Caco-2 (cell line): ENCODE measurements around the gene SKAP2. TPM values are rescaled to one million over a fixed set of nuclear protein-coding genes. Genes with fewer than 3 reads are reported as not detected.

Experiments used
- BruUV-seq: library from RNA; stranded (reverse); fragments of 400-500 nt; replicated peaks from 2 replicates; lab custom pipeline; 2021; lab: Mats Ljungman, UMichigan
- CTCF ChIA-PET: fragments of 300-600 bp; sonication (Branson Sonifier 250); formaldehyde crosslinking; loops from one replicate; lab custom pipeline; 2022; ENCODE audit warnings: antibody characterized with exemption; lab: Charles Lee
- POLR2A ChIA-PET: fragments of 300-600 bp; sonication (Branson Sonifier 250); formaldehyde crosslinking; loops from one replicate; lab custom pipeline; 2022; ENCODE audit warnings: antibody characterized with exemption; lab: Charles Lee
- DNase-seq, 2 experiments: peaks; one replicate each; pipeline versions ENCODE4 v3.0.0 to v3.0.0-alpha.2; 2020 to 2022
- H3K27me3 ChIP-seq: replicated peaks from 2 replicates; pipeline ENCODE4 v1.6.0; 2011; ENCODE audit warnings: low read length; ENCODE audit not compliant: control insufficient read depth, insufficient read depth
- H3K36me3 ChIP-seq: 2 replicates; pipeline ENCODE4 v1.5.1; 2011; ENCODE audit warnings: low read length; ENCODE audit not compliant: control insufficient read depth, insufficient read depth
- H3K4me1 ChIP-seq: fragments of 250-450 bp; sonication (Bioruptor Pico); 2 replicates; pipeline ENCODE4 v1.5.1; 2020; ENCODE audit warnings: mild to moderate bottlenecking
- H3K4me3 ChIP-seq: 2 replicates; pipeline ENCODE4 v1.5.1; 2011; ENCODE audit warnings: low read depth, mild to moderate bottlenecking, control low read depth, low read length
- H3K9me3 ChIP-seq: fragments of 250-450 bp; sonication (Bioruptor Pico); 2 replicates; pipeline ENCODE4 v1.5.1; 2020; ENCODE audit warnings: mild to moderate bottlenecking, moderate library complexity
- H3K27ac Mint-ChIP-seq: one replicate; pipeline ENCODE4 v1.8.0; 2022; ENCODE audit warnings: mixed read lengths; ENCODE audit not compliant: unreplicated experiment
- H3K27me3 Mint-ChIP-seq: one replicate; pipeline ENCODE4 v1.8.0; 2022; ENCODE audit warnings: mixed read lengths; ENCODE audit not compliant: insufficient read depth, unreplicated experiment
- H3K36me3 Mint-ChIP-seq: one replicate; pipeline ENCODE4 v1.8.0; 2022; ENCODE audit warnings: mild to moderate bottlenecking, mixed read lengths; ENCODE audit not compliant: insufficient read depth, unreplicated experiment
- H3K4me1 Mint-ChIP-seq: one replicate; pipeline ENCODE4 v1.8.0; 2022; ENCODE audit warnings: low read depth, mixed read lengths; ENCODE audit not compliant: unreplicated experiment
- H3K4me3 Mint-ChIP-seq: one replicate; pipeline ENCODE4 v1.8.0; 2022; ENCODE audit warnings: mild to moderate bottlenecking, moderate library complexity, mixed read lengths; ENCODE audit not compliant: unreplicated experiment
- H3K9me3 Mint-ChIP-seq: one replicate; pipeline ENCODE4 v1.8.0; 2022; ENCODE audit warnings: mixed read lengths; ENCODE audit not compliant: unreplicated experiment
- intact Hi-C: fragments of 100-400 bp; cut with micrococcal nuclease; formaldehyde crosslinking; loops from one replicate; pipeline ENCODE4 v1.10.0; 2022; ENCODE audit not compliant: unreplicated experiment
- total RNA-seq: library from RNA; stranded (reverse); gene quantifications from 2 replicates; pipeline ENCODE4 v1.2.3, GENCODE V29; 2022
- TF ChIP-seq, protein P1 (sequence below), 2 experiments: fragments of 200-600 bp in 1 of 2; IDR thresholded peaks; 1 replicate in 1 of 2; 2 replicates in 1 of 2; pipeline versions ENCODE4 v1.5.1 to v1.8.0; 2011 to 2022; ENCODE audit warnings: antibody characterized with exemption in 1 of 2, control low read depth in 1 of 2, inconsistent platforms in 1 of 2, low read depth in 1 of 2, low read length in 1 of 2, mild to moderate bottlenecking in 1 of 2, moderate library complexity in 1 of 2; ENCODE audit not compliant: insufficient read depth in 1 of 2, severe bottlenecking in 1 of 2, unreplicated experiment in 1 of 2

SKAP2 gene
- total RNA-seq, 1 experiment from 2014 or later: 36.2 TPM

GRCh38 chr7:26696161-26696560 is 168.2 kb downstream of the SKAP2 start:
- intact Hi-C loops: no loop called here
- H3K4me3 ChIP-seq: no peak overlapping the region
- Mint-ChIP-seq H3K36me3 (no peaks in the 10 kb centered on the region), H3K27ac (no peak overlapping the region), H3K9me3 (no peaks in the 10 kb centered on the region), H3K4me1 (peaks cover 11% of the 10 kb centered on the region), H3K4me3 (no peak overlapping the region), H3K27me3 (no peaks in the 10 kb centered on the region)
- no TSS peak for BruUV-seq
- TF ChIP-seq, protein P1, sequence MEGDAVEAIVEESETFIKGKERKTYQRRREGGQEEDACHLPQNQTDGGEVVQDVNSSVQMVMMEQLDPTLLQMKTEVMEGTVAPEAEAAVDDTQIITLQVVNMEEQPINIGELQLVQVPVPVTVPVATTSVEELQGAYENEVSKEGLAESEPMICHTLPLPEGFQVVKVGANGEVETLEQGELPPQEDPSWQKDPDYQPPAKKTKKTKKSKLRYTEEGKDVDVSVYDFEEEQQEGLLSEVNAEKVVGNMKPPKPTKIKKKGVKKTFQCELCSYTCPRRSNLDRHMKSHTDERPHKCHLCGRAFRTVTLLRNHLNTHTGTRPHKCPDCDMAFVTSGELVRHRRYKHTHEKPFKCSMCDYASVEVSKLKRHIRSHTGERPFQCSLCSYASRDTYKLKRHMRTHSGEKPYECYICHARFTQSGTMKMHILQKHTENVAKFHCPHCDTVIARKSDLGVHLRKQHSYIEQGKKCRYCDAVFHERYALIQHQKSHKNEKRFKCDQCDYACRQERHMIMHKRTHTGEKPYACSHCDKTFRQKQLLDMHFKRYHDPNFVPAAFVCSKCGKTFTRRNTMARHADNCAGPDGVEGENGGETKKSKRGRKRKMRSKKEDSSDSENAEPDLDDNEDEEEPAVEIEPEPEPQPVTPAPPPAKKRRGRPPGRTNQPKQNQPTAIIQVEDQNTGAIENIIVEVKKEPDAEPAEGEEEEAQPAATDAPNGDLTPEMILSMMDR (IDR thresholded peaks at IDR 0.05; ENCODE audit: insufficient read depth in 1 of 2, low read depth in 1 of 2, low read length in 1 of 2, severe bottlenecking in 1 of 2, unreplicated experiment in 1 of 2): no peak
- ChIA-PET POLR2A (no interaction called here), CTCF (no interaction called here)
- H3K4me1 ChIP-seq: peaks cover 17% of the 10 kb centered on the region
- no peak for DNase-seq
- no peaks in the 10 kb centered on the region for H3K27me3 ChIP-seq
- H3K36me3 ChIP-seq: no peaks in the 10 kb centered on the region
- no peaks in the 10 kb centered on the region for H3K9me3 ChIP-seq

DNA sequence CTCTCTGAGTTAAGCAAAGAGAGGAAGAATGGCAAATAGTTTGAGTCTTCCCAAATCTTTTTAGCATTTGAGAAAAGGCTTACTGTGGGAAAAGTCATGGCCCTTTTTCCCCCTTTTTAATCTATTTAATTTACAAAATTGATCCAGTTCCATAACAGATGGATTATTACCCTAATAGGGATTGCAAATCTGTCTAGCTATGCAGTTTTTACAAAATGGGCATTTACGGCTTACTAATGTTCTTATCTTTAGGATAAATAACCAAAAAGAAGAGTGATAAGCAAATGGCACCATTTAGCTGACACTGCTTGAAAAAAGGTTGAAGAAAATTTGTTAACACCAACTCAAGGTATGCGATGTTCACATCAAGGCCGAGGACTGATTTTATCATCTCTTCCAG is 169.7 kb downstream of the SKAP2 start:
- Mint-ChIP-seq H3K36me3 (no peaks in the 10 kb centered on the region), H3K4me1 (peaks cover 11% of the 10 kb centered on the region), H3K27ac (no peak overlapping the region), H3K9me3 (no peaks in the 10 kb centered on the region), H3K27me3 (no peaks in the 10 kb centered on the region), H3K4me3 (no peak overlapping the region)
- Histone ChIP-seq H3K9me3 (no peaks in the 10 kb centered on the region), H3K27me3 (no peaks in the 10 kb centered on the region), H3K4me3 (no peak overlapping the region), H3K4me1 (peaks cover 22% of the 10 kb centered on the region), H3K36me3 (no peaks in the 10 kb centered on the region)
- intact Hi-C loops: no loop called here
- TF ChIP-seq, protein P1 (IDR thresholded peaks at IDR 0.05; ENCODE audit: insufficient read depth in 1 of 2, low read depth in 1 of 2, low read length in 1 of 2, severe bottlenecking in 1 of 2, unreplicated experiment in 1 of 2): no peak
- CTCF ChIA-PET: no interaction called here
- POLR2A ChIA-PET: no interaction called here
- no TSS peak for BruUV-seq
- DNase-seq: no peak

GRCh38 chr7:26694141-26694540 is 170.2 kb downstream of the SKAP2 start:
- Mint-ChIP-seq H3K27ac (no peak overlapping the region), H3K4me1 (peaks cover 16% of the 10 kb centered on the region), H3K36me3 (no peaks in the 10 kb centered on the region), H3K27me3 (no peaks in the 10 kb centered on the region), H3K4me3 (no peak overlapping the region), H3K9me3 (no peaks in the 10 kb centered on the region)
- CTCF ChIA-PET: no interaction called here
- H3K4me1 ChIP-seq: peaks cover 22% of the 10 kb centered on the region
- H3K9me3 ChIP-seq: no peaks in the 10 kb centered on the region
- POLR2A ChIA-PET: no interaction called here
- H3K36me3 ChIP-seq: no peaks in the 10 kb centered on the region
- no TSS peak for BruUV-seq
- no peak for DNase-seq
- TF ChIP-seq, protein P1 (IDR thresholded peaks at IDR 0.05; ENCODE audit: insufficient read depth in 1 of 2, low read depth in 1 of 2, low read length in 1 of 2, severe bottlenecking in 1 of 2, unreplicated experiment in 1 of 2): no peak
- H3K27me3 ChIP-seq: no peaks in the 10 kb centered on the region
- intact Hi-C loops: no loop called here
- no peak overlapping the region for H3K4me3 ChIP-seq
